Stimulated activated CD8-positive, alpha-beta memory T cell treated with anti-CD3 and anti-CD28 coated beads, Interleukin-12 subunit alpha, Interleukin-12 subunit beta, amount 100 ng/mL, for 4 hours (primary cell): ENCODE data around the gene DDX56.
A peak's percentile ranks its signal among the peaks of the same experiment; 100 is the strongest.

Experiments used
- DNase-seq: peaks from one replicate; pipeline ENCODE4 v3.0.0-alpha.2; 2020; ENCODE audit warnings: low read depth

The DDX56 gene, protein sequence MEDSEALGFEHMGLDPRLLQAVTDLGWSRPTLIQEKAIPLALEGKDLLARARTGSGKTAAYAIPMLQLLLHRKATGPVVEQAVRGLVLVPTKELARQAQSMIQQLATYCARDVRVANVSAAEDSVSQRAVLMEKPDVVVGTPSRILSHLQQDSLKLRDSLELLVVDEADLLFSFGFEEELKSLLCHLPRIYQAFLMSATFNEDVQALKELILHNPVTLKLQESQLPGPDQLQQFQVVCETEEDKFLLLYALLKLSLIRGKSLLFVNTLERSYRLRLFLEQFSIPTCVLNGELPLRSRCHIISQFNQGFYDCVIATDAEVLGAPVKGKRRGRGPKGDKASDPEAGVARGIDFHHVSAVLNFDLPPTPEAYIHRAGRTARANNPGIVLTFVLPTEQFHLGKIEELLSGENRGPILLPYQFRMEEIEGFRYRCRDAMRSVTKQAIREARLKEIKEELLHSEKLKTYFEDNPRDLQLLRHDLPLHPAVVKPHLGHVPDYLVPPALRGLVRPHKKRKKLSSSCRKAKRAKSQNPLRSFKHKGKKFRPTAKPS

DNA sequence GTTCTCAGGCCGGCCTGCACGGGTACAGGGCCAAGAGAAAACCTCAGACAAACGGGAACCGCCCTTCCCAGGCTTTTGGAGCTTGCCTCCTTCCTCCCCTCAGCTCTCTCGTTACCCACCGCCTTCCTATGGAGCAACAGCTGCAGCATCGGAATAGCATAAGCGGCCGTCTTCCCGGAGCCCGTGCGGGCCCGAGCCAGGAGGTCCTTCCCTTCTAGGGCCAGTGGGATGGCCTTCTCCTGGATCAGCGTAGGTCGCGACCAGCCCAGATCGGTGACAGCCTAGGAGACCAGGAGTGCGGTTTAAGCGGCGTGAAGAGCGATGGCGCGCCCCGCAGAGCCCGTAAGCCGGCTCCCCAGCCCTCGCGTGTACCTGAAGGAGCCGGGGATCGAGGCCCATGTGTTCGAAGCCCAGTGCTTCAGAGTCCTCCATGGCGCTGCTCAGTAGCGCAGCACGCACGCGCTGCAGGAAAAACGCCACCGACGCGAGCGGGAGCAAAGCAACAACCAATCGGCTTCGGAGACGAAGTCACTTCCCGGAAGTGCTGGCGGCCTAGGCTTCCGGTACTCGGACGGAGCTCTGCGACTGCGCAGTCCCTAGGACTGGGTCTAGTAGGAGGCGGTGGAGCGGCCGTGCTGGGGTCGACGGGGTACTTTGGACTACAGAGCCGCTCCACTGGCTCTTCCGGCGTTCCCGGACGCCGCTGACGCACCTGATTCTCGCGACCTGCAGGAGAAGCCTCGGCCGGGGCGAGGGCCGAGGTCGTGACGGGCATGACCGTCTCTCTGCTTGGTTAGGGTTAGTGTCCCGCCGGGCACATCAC, at the start of gene DDX56:
Gene DDX56, minus strand, starts transcription at position 445 of the 823 bp plus-strand sequence. Its CDS starts 13 bp downstream, at position 432.
- DNase-seq = peak; percentile 86

DNA sequence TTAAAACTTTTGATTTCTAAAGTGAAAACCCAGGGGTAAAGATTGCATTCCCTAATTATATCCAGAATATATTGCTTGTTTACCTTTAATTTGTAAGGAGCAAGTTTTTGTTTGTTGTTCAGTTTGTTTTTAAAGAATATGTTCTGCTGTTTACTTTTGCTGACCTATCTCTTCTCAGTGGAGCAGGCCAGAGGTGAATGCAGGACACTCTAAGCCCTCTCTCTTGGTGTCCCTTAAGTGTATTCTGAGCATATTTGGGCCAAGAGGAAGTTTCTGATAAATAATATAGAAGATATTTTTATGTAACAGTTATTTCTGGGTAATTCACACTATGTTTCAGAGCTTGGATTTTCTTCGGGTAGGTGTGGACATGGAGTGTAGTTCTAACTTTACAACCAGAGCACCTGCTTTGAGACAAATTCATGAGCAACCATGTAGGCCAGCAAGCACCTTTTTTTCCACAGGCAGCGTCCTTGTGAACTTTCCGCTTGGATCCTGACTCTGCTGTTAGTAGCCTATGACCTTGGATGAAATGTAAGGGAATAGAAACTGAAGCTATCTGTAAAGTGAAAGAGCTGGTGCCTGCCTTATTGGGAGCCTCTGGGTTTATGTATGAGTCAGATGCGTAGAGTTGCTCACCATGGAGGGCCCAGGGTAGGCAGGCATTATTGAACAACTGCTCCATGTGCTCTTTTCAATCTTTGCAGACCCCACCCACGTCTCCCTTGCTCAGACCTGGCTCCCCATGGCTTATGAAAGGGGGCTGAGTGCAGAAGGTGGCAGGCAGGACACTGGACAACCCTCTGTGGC, 48.8 kb upstream of the DDX56 start:
- no peak for DNase-seq

DNA sequence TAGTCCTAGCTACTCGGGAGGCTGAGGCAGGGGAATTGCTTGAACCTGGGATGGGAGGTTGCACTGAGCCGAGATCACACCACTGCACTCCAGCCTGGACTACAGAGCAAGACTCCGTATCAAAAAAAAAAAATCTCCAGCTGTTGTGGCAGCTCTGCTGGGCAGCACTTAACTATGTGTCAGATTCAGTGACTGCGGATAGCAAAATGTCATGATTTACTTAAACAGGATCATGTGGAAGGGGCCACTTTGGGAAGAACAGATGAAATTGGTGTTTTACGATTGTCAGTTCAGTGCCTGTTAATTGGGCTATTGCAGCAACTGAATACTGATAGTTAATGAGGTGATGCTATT, 48.0 kb upstream of the DDX56 start:
- no peak for DNase-seq

DNA sequence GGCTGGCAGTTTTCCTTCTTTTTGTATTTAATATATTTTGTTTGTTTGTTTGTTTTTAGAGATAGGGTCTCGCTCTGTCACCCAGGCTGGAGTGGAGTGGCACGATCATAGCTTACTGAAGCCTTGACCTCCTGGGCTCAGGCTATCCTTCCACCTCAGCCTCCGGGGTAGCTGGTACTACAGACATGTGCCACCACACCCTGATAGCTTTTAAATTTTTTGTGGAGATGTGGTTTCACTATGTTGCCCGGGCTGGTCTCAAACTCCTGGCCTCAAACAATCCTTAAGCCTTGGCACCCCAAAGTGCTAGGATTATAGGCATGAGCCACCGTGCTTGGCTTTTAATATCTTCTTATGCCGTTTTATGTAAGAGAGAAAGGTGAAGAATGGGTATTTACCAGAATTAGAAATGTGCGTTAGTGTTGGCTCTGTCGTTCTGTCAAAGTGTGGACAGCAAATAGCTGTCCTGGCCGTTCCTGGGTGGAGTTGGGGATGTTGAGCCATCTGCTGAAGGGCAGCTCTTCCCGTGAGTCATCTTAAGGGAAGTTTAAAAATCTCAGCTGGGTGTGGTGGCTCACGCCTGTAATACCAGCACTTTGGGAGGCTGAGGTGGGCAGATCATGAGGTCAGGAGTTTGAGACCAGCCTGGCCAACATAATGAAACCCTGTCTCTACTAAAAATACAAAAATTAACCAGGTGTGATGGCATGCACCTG, 47.5 kb upstream of the DDX56 start:
- no peak for DNase-seq

DNA sequence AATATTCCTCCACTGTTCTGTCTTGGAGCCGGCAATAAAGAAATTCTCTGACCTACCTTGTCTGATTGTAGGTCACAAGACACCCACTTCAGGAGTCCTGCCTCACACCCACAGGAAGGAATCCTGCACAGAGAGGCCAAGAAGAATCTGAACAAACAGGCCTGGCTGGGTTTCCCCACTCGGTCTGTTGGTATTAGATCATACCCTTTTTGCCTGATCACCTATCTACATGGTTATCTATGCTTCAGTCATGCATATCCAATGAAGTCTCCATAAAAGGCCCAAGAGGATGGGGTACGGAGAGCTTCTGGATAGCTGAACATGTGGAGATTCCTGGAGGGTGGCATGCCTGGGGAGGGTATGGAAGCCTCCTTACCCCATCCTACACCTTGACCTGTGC, 45.0 kb upstream of the DDX56 start:
- DNase-seq = no peak

DNA sequence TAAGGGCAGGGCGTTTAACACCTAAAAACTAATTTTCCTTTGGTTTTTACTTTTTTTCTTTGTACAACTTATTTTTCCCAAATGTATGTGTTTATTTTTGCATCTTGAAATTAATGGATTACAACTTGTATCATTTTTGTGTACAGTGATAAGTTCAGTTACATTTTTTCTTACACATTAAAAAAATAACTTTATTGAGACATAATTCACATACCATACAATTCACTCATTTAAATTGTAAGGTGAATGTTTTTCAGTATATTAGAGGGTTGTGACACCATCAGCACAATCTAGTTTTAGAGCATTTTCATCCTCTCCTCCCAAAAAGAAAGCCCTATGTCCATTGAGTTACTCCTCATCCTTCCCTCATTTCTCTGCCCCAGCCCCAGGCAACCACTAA, 44.3 kb upstream of the DDX56 start:
- DNase-seq = no peak

DNA sequence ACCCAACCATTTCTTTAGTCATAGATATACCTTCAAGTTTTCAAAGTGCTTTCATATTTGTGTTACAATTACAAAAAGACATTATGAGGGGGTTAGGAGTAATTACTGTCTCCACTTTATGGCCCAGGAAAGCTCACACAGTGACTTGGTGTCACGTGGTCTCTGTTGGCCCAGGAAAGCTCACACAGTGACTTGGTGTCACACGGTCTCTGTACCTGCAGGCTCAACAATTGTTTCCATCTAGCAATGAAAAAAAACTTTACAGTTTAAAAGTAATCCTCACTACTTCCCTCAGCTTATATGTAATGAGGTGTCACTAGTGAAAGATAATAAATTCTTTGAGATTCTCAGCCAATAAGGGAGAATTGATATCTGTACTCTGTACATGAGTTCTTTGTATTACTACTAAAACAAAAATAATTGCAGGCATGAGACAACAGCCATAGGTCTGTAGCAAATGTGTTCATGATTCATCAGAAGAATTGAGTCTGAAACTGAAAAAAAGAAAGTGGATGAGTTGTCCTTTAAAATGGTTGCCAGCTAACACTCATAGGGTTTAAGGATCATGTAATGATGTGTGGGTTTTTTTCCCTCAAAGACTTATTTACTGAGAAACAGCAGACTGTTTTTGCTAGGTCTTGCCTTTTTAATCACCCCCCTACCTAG, 43.6 kb upstream of the DDX56 start:
- DNase-seq = no peak

DNA sequence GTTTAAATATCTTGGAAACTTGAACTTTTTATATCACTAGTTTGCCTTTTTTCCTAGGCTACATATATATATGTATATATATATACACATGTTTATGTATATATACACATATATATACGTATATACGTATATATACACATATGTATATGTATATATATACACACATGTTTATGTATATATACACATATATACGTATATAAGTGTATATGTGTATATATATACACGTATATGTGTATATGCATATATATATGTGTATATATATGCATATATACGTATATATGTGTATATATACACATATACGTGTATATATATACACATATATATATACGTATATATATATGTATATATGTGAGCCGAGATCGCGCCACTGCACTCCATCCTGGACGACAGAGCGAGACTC, 42.8 kb upstream of the DDX56 start:
- DNase-seq = no peak

DNA sequence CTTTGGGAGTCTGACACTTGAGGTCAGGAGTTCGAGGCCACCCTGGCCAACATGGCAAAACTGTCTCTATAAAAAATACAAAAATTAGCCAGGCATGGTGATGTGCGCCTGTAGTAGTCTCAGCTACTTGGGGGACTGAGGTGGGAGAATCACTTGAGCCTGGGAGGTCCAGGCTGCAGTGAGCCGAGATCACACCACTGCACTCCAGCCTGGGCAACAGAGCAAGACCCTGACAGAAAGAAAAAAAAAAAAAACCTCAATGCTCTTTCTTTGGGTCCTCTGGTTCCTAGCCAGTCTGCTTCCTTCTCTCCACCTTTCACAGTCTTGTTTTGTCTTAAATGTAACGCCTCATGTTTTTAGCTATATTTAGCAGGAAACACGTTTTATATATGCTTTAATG, 42.1 kb upstream of the DDX56 start:
- DNase-seq = no peak

DNA sequence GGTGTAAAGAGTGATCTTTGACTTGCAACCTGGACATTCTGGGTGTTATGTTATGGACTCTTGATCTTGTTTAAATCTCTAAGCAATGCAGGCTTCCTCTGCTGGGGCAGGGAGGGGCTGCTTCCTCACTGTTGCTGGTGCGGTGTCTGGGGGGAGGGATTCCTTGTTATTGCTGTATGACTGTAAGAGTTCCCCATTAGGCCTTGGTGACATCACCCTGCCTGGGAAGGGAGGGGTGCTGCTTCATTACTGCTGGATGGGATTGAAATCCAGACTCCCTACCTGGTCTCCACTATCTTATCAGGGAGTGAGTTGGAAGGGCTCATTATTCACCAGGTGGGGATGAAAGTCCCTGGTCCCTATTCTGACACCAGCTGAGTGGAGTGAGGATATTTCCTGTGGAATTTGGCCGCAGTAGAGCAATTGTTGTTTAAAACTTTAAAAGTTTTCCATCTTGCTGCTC, 41.5 kb upstream of the DDX56 start:
- DNase-seq = no peak

DNA sequence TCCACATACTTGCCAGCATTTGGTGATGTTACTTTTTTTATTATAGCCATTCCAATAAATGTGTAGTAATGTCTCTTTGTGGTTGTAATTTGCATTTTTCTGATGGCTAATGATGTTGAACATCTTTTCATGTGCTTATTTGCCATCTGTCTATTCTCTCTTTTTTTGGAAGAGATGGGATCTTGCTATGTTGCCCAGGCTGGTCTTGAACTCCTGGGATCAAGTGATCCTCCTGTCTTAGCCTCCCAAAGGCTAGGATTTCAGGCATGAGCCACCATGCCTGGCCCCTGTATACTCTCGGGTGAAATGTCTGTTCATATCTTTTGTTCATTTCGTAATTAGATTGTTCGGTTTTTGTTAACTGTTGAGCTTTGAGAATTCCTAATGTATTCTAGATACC, 36.1 kb upstream of the DDX56 start:
- DNase-seq = no peak

DNA sequence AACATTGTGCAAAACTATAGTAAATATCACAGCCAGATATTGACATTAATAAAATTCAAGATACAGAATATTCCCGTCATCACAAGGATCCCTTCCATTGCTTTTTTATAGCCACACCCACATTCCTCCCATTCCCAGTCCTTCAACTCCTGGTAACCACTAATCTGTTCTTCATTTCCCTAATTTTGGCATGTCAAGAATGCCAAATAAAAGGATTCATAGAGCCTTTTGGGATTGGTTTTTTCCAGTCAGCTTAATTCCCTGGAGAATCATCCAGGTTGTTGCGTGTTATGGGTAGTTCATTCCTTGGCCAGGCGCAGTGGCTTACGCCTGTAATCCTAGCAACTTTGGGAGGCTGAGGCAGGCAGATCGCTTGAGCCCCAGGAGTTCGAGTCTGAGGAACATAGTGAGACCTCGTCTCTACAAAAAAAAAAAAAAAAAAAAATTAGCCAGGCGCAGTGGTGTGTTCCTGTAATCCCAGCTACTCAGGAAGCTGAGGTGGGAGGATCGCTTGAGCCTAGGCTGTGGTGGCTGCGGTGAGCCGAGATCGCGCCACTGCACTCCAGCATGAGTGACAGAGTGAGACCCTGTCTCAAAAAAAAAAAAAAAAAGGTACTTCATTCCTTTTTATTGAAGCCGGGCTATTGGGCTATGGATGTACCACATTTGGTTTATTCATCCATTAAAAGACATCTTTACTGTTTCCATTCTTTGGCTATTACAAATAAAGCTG, 35.4 kb upstream of the DDX56 start:
- no peak for DNase-seq

DNA sequence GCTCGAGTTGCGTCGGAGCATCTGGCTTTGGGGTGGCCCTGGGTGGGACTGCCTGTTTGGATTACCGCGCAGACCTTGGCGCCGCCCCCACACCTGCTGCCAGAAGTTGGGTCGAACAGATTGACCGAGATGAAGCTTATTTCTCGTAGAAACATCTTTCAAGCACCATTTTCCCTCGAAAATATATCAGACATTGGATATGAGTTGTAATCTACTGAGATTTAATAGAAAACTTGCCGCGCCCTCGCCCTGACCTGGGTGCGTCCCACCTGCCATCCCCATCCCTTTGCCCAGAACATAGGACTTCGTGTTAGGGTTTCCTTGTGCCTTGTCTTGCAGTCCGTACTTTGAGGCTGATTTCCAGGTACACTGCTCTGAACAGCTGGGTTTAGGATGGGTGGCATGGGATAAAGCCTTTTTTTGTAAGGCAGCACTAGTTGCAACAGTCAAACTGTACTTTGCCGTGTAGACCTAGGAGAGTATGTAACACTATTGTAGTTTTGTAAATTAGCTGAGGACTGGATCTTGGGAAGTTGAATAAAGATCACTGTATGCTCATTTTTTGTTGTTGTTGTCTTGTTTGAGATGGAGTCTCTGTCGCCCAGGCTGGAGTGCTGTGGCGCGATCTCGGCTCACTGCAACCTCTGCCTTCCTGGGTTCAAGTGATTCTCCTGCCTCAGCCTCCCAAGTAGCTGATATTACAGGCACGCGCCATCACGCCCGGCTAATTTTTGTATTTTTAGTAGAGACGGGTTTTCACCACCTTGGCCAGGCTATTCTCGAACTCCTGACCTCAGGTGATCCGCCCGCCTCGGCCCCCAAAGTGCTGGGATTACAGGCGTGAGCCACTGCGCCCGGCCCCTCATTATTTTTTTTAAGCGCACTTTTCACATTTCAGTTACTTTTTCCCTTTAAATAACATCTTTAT, 33.7 kb upstream of the DDX56 start:
- DNase-seq = no peak

DNA sequence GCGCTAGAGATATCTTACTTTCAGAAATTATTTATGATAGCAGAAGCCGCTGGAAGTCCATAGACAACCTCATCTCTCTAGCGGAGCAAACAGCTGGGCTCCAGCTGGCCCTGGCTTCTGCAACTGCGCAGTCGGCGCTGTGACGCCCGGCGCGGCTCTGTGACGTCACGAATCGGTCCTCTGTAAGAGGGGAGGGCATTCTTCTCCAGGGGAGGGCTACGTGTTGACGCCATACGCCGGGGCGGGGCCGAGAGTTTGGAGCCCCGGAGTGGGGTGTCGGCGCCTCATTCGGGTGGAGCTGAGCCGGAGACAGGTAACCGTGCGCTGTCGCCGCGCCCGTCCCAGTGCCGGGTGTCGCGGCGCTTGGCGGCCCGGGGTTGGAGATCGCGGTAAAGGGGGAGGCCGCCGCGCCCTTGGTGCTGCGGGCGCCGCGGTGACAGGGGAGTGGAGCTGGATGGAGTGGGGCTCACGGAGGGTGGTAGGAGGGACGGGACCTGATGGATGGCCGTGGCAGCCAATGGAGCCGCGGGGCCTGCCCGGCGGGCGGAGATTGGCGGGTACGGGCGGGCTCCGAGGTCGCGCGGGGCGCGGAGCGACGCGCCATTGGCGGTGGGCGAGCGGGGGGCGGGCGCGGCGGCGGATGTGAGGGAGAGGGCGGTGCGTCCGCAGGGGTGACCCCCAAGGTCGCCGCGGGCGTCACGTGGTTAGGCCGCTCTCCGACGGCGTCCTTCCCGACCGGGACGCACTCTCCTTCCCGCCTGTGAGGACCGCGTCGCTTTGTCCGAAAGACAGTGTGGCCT, 32.8 kb upstream of the DDX56 start, which contains the start of gene OGDH:
Gene OGDH, plus strand, starts transcription at position 287 of the 800 bp plus-strand sequence. CDS start 17,717 bp downstream, outside the sequence.
- peak; percentile 98 for DNase-seq

DNA sequence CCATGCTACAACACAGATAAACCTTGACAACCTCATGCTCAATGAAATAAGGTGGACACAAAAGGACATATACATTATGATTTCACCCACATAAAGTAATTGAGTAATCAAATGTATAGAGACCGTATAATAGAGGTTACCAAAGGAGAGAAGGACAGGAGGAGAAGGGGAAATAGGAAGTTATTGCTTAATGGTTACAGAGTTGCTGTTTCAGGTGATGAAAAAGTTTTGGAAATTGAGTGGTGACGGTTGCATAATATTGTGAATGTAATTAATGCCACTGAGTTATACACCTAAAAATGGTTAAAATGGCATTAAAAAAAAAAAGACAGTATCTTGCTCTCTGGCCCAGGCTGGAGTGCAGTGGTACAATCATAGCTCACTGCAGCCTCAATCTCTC, 31.2 kb upstream of the DDX56 start:
- no peak for DNase-seq

DNA sequence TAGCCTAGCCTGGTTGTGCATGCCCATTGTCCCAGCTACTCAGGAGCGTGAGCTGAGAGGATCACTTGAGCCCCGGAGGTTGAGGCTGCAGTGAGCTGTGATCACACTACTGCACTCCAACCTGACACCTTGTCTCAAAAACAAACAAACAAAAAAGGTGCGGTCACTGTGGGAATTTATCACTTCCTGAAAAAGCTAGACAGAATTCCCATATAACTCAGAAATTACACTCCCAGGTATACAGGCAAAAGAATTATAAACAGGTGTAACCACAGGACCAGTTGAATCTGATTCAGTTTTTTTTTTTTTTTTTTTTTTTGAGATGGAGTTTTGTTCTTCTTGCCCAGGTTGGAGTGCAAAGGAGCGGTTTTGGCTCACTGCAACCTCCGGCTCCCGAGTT, 29.5 kb upstream of the DDX56 start:
- no peak for DNase-seq

DNA sequence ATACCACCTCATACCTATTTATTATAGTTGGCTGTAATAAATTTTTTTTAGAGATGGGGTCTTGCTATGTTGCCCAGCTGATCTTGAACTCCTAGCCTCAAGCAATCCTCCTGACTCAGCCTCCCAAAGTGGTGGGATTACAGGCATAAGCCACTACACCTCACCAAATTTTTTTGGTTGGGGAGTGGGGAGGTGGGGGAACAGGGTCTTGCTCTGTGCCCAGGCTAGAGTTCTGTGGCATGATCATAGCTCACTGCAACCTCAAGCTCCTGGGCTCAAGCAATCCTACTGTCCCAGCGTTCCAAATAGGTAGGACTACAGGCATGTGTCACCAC, 28.8 kb upstream of the DDX56 start:
- DNase-seq = no peak

DNA sequence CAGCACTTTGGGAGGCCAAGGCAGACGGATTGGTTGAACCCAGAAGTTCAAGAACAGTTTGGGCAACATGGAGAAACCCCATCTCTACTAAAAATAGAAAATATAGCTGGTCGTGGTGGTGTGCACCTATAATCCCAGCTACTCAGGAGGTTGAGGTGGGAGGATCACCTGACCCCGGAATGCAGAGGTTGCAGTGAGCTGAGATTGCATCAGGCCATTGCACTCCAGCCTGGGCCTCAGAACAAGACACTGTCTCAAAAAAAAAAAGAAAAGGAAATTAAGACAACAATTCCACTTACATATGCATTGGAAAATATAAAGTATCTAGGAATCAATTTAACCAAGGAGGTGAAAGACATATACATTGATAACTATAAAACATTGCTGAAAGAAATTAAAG, 25.5 kb upstream of the DDX56 start:
- DNase-seq = no peak
